ENCODE data around the gene PLEKHA3. TPM values are rescaled to one million over a fixed set of nuclear protein-coding genes. Genes with fewer than 3 reads are reported as not detected.
A peak's percentile ranks its signal among the peaks of the same experiment; 100 is the strongest.

Gene PLEKHA3
- total RNA-seq, 1 donor from 2014 or later, result 9.7 TPM

DNA sequence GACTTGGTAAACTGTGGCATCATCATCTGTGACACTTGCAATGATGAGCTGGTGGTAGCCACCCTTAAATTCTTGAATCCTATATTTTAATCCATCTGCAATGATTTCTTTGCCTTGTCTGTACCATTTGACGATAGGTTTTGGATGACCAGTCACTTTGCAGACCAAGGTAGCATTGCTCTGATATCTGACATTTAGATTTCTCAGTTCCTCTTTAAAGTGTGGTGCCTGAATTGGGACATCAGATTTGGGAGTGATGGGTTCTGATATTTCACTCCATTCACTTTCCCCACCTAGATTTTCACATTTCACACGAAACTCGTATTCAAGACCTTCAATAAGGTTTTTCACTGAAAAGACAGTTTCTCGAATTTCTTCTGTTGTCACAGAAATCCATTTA, 55.8 kb downstream of the PLEKHA3 start:
- TF ChIP-seq, protein P1, sequence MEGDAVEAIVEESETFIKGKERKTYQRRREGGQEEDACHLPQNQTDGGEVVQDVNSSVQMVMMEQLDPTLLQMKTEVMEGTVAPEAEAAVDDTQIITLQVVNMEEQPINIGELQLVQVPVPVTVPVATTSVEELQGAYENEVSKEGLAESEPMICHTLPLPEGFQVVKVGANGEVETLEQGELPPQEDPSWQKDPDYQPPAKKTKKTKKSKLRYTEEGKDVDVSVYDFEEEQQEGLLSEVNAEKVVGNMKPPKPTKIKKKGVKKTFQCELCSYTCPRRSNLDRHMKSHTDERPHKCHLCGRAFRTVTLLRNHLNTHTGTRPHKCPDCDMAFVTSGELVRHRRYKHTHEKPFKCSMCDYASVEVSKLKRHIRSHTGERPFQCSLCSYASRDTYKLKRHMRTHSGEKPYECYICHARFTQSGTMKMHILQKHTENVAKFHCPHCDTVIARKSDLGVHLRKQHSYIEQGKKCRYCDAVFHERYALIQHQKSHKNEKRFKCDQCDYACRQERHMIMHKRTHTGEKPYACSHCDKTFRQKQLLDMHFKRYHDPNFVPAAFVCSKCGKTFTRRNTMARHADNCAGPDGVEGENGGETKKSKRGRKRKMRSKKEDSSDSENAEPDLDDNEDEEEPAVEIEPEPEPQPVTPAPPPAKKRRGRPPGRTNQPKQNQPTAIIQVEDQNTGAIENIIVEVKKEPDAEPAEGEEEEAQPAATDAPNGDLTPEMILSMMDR (IDR thresholded peaks at IDR 0.05; ENCODE audit: insufficient read depth, low read length, poor library complexity, severe bottlenecking), result no peak
- H3K27me3 ChIP-seq (ENCODE audit: control insufficient read depth, insufficient read depth, low read length), result no peaks in the 10 kb centered on the region
- no peak for DNase-seq (ENCODE audit: low read depth)
- no peaks in the 10 kb centered on the region for H3K36me3 ChIP-seq (ENCODE audit: control insufficient read depth, insufficient read depth, low read length)
- H3K4me3 ChIP-seq (ENCODE audit: low read depth, low read length), result no peak overlapping the region

GRCh38 chr2:178542161-178542560, 61.9 kb downstream of the PLEKHA3 start:
- Histone ChIP-seq H3K27me3 (ENCODE audit: control insufficient read depth, insufficient read depth, low read length) (no peaks in the 10 kb centered on the region), H3K36me3 (ENCODE audit: control insufficient read depth, insufficient read depth, low read length) (no peaks in the 10 kb centered on the region), H3K4me3 (ENCODE audit: low read depth, low read length) (no peak overlapping the region)
- TF ChIP-seq, protein P1 (IDR thresholded peaks at IDR 0.05; ENCODE audit: insufficient read depth, low read length, poor library complexity, severe bottlenecking), result no peak
- no peak for DNase-seq (ENCODE audit: low read depth)

GRCh38 chr2:178542569-178542968, 62.3 kb downstream of the PLEKHA3 start:
- TF ChIP-seq, protein P1 (IDR thresholded peaks at IDR 0.05; ENCODE audit: insufficient read depth, low read length, poor library complexity, severe bottlenecking), result no peak
- Histone ChIP-seq H3K4me3 (ENCODE audit: low read depth, low read length) (no peak overlapping the region), H3K36me3 (ENCODE audit: control insufficient read depth, insufficient read depth, low read length) (no peaks in the 10 kb centered on the region), H3K27me3 (ENCODE audit: control insufficient read depth, insufficient read depth, low read length) (no peaks in the 10 kb centered on the region)
- DNase-seq (ENCODE audit: low read depth), result no peak

DNA sequence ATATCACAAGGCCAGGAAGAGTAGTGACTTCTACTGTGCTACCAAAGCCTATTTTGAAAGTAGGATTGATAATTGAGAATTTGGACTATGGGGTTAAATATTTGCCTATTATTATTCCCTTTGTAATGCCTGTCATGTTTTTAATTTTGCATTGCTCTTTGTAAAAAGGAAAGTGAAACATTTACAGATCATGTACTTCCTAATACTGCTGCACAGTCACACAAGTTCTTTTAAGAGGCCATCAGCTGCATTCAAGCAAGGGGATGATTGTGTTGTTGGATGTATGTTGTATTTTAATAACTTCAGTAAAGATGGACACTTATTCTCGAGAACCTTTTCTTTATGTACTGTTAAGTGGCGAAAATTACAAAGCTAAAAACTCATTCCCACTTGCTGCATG, 70.1 kb downstream of the PLEKHA3 start:
- TF ChIP-seq, protein P1 (IDR thresholded peaks at IDR 0.05; ENCODE audit: insufficient read depth, low read length, poor library complexity, severe bottlenecking), result no peak
- Histone ChIP-seq H3K4me3 (ENCODE audit: low read depth, low read length) (no peak overlapping the region), H3K36me3 (ENCODE audit: control insufficient read depth, insufficient read depth, low read length) (no peaks in the 10 kb centered on the region), H3K27me3 (ENCODE audit: control insufficient read depth, insufficient read depth, low read length) (no peaks in the 10 kb centered on the region)
- DNase-seq (ENCODE audit: low read depth), result no peak

GRCh38 chr2:178553047-178553446, 72.8 kb downstream of the PLEKHA3 start:
- TF ChIP-seq, protein P1 (IDR thresholded peaks at IDR 0.05; ENCODE audit: insufficient read depth, low read length, poor library complexity, severe bottlenecking), result no peak
- no peaks in the 10 kb centered on the region for H3K27me3 ChIP-seq (ENCODE audit: control insufficient read depth, insufficient read depth, low read length)
- H3K4me3 ChIP-seq (ENCODE audit: low read depth, low read length), result no peak overlapping the region
- peak; percentile 44 for DNase-seq (ENCODE audit: low read depth)
- no peaks in the 10 kb centered on the region for H3K36me3 ChIP-seq (ENCODE audit: control insufficient read depth, insufficient read depth, low read length)

Other genes with a start within 250 kb of the PLEKHA3 start
- 50.3 and 50.4 TPM in 2 replicates for gene PRKRA, start 29.3 kb upstream of the PLEKHA3 start, total RNA-seq
- gene PJVK, start 29.1 kb upstream of the PLEKHA3 start, total RNA-seq, result 2.7 and 3.8 TPM in 2 replicates
- 17.5 and 24.6 TPM in 2 replicates for gene FKBP7, start 1.9 kb upstream of the PLEKHA3 start, total RNA-seq